Measurements from ENCODE around the gene AGTR1.

DNA sequence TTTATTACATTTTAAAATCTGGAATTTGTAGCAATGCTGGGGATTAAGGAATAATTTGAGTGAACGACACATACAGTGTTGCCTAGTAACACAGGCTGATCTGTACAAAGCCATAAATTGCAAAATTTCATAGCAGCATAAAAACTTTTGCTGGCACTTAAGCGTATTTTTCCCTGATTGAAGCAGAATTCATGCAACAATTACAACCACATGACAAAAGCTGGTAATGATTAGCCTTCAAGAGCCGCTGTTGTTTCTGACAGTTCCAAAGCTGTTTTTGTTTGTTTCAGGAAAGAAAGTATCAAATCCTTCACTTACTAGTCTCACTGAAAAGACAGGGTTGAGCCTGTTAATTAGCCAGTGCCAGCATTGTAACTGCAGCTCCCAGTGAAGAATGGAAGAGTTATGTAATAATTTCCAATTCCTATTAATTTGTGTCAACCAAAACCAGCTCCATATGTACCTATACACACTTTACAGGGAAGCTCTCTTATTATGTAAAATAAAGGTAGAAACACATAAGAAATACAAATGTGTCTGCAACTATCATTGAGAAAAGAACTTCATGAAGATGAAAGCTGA, 60.7 kb downstream of the AGTR1 start:
- TF ChIP-seq, protein P1, sequence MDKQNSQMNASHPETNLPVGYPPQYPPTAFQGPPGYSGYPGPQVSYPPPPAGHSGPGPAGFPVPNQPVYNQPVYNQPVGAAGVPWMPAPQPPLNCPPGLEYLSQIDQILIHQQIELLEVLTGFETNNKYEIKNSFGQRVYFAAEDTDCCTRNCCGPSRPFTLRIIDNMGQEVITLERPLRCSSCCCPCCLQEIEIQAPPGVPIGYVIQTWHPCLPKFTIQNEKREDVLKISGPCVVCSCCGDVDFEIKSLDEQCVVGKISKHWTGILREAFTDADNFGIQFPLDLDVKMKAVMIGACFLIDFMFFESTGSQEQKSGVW (CRISPR knock-in tag; IDR thresholded peaks at IDR 0.05; ENCODE audit: borderline replicate concordance): no peak
- TF ChIP-seq EP300 (IDR thresholded peaks at IDR 0.05; ENCODE audit: low read depth in 2 of 2, low read length in 2 of 2) (no peak), EP300 (CRISPR knock-in tag; IDR thresholded peaks at IDR 0.05; ENCODE audit: borderline replicate concordance) (no peak), ZNF275 (CRISPR knock-in tag; IDR thresholded peaks at IDR 0.05; ENCODE audit: borderline replicate concordance) (no peak), ZBTB8A (CRISPR knock-in tag; IDR thresholded peaks at IDR 0.05; ENCODE audit: borderline replicate concordance, low read depth) (no peak)
